Suprapubic skin (tissue), 4 donors: ENCODE results near the gene WDR91. TPM values are rescaled to one million over a fixed set of nuclear protein-coding genes. Genes with fewer than 3 reads are reported as not detected.
"Not testable (repeated sequence)": the region's sequence is repeated elsewhere in the genome, so short reads cannot be mapped to it uniquely, and the experiment has no call there.

ENCODE experiments used
- DNase-seq, 2 donors: peaks; one replicate each; pipeline ENCODE4 v3.0.0-alpha.2; 2019; ENCODE audit warnings: low spot score in 2 of 2
- H3K27ac ChIP-seq: fragments of 200-600 bp; sonication (generic); one replicate; pipeline ENCODE4 v1.5.1; 2019
- H3K27me3 ChIP-seq: fragments of 200-600 bp; sonication (generic); one replicate; pipeline ENCODE4 v1.5.1; 2019
- H3K36me3 ChIP-seq: fragments of 200-600 bp; sonication (generic); one replicate; pipeline ENCODE4 v1.5.1; 2019
- H3K4me1 ChIP-seq: fragments of 200-600 bp; sonication (generic); one replicate; pipeline ENCODE4 v1.5.1; 2019
- H3K4me3 ChIP-seq: fragments of 200-600 bp; sonication (generic); one replicate; pipeline ENCODE4 v1.5.1; 2019; ENCODE audit warnings: mild to moderate bottlenecking
- H3K9me3 ChIP-seq: fragments of 200-600 bp; sonication (generic); one replicate; pipeline ENCODE4 v1.5.1; 2019
- CTCF ChIP-seq, 2 donors: fragments of 200-600 bp in 1 of 2; fragments of 450-650 bp in 1 of 2; sonication (generic) in 1 of 2; IDR thresholded peaks; one replicate each; pipeline ENCODE4 v1.5.1; 2016 to 2019; ENCODE audit warnings: antibody characterized with exemption in 2 of 2, mild to moderate bottlenecking in 1 of 2, moderate library complexity in 1 of 2
- EP300 ChIP-seq: sonication (generic); formaldehyde crosslinking; IDR thresholded peaks from one replicate; pipeline ENCODE4 v1.6.1; 2017; ENCODE audit warnings: antibody characterized with exemption
- POLR2A ChIP-seq, 2 donors: fragments of 450-650 bp; IDR thresholded peaks; one replicate each; pipeline ENCODE4 v1.6.1; 2017; ENCODE audit warnings: antibody characterized with exemption in 2 of 2, mild to moderate bottlenecking in 2 of 2, moderate library complexity in 2 of 2
- POLR2AphosphoS5 ChIP-seq, 3 donors: sonication (generic); formaldehyde crosslinking; IDR thresholded peaks; one replicate each; pipeline ENCODE4 v1.6.1; 2017; ENCODE audit warnings: antibody characterized with exemption in 3 of 3
- whole genome bisulfite sequencing: methylation state at CpG from one replicate; pipeline ENCODE4 v1.1.5; 2018; 5-methylcytosine and 5-hydroxymethylcytosine counted together
- total RNA-seq, 4 donors: library from RNA; depleted of rRNA; stranded (reverse); fragments of >200 nt; gene quantifications; one replicate each; pipeline ENCODE4 v1.1.0, GENCODE V29; 2016

The WDR91 gene
- total RNA-seq, 4 donors from 2014 or later: 18.1 to 38.9 (median 29.4) TPM

- no peak for DNase-seq
- no peaks in the 10 kb centered on the region for H3K27me3 ChIP-seq
- no peaks in the 10 kb centered on the region for H3K9me3 ChIP-seq
- 89% methylated on average over 3 of the region's 3 CpGs for WGBS
- H3K36me3 ChIP-seq: no peaks in the 10 kb centered on the region
- H3K4me3 ChIP-seq: no peak overlapping the region
- TF ChIP-seq EP300: no peak
- TF ChIP-seq CTCF (IDR thresholded peaks at IDR 0.05): no peak
- TF ChIP-seq POLR2AphosphoS5 (IDR thresholded peaks at IDR 0.05): no peak
- H3K27ac ChIP-seq: no peak overlapping the region
- peaks cover 6% of the 10 kb centered on the region for H3K4me1 ChIP-seq
Measured at GRCh38 chr7:135215698-135216097, 4.4 kb upstream of the WDR91 start.

- no peaks in the 10 kb centered on the region for H3K27me3 ChIP-seq
- 87% methylated on average over 4 of the region's 4 CpGs for WGBS
Measured at GRCh38 chr7:135215180-135215579, 3.9 kb upstream of the WDR91 start.

GRCh38 chr7:135213831-135214230 is 2.5 kb upstream of the WDR91 start:
- Histone ChIP-seq H3K9me3 (no peaks in the 10 kb centered on the region), H3K4me1 (peaks cover 23% of the 10 kb centered on the region), H3K27ac (no peak overlapping the region), H3K36me3 (no peaks in the 10 kb centered on the region), H3K27me3 (no peaks in the 10 kb centered on the region), H3K4me3 (no peak overlapping the region)
- TF ChIP-seq CTCF (IDR thresholded peaks at IDR 0.05): no peak
- TF ChIP-seq POLR2A (IDR thresholded peaks at IDR 0.05): no peak
- no peak for TF ChIP-seq POLR2AphosphoS5 (IDR thresholded peaks at IDR 0.05)
- TF ChIP-seq EP300: no peak
- DNase-seq: no peak
- 61% methylated on average over 2 of the region's 2 CpGs for WGBS

More at GRCh38 chr7:135215180-135215579, 3.9 kb upstream of the WDR91 start:
- Histone ChIP-seq H3K4me3 (no peak overlapping the region), H3K4me1 (peaks cover 11% of the 10 kb centered on the region), H3K27ac (no peak overlapping the region), H3K36me3 (no peaks in the 10 kb centered on the region), H3K9me3 (no peaks in the 10 kb centered on the region)
- TF ChIP-seq POLR2A (IDR thresholded peaks at IDR 0.05): no peak
- no peak for TF ChIP-seq POLR2AphosphoS5 (IDR thresholded peaks at IDR 0.05)
- no peak for TF ChIP-seq CTCF (IDR thresholded peaks at IDR 0.05)
- no peak for TF ChIP-seq EP300
- no peak for DNase-seq

GRCh38 chr7:135211946-135212685 is 790 bp upstream of the WDR91 start:
- Histone ChIP-seq H3K4me1 (peaks cover 30% of the 10 kb centered on the region), H3K4me3 (peak overlapping the region; percentile 68), H3K27ac (peak overlapping the region; percentile 75)
- not testable (repeated sequence) for H3K36me3 ChIP-seq, H3K27me3 ChIP-seq, H3K9me3 ChIP-seq, DNase-seq
- 44% methylated on average over 30 of the region's 30 CpGs for WGBS

- 0% methylated on average over 10 of the region's 13 CpGs for WGBS
- no peaks in the 10 kb centered on the region for H3K9me3 ChIP-seq
- peaks cover 30% of the 10 kb centered on the region for H3K4me1 ChIP-seq
- H3K36me3 ChIP-seq: peaks cover 15% of the 10 kb centered on the region
- no peak for TF ChIP-seq POLR2A (IDR thresholded peaks at IDR 0.05)
- no peak for DNase-seq
- H3K27me3 ChIP-seq: no peaks in the 10 kb centered on the region
- H3K4me3 ChIP-seq: peak overlapping the region; percentile 68
- H3K27ac ChIP-seq: peak overlapping the region; percentile 75
Measured at GRCh38 chr7:135210888-135211178, 493 bp downstream of the WDR91 start.

- Histone ChIP-seq H3K4me1 (peaks cover 34% of the 10 kb centered on the region), H3K27me3 (no peaks in the 10 kb centered on the region), H3K36me3 (peaks cover 27% of the 10 kb centered on the region), H3K27ac (no peak overlapping the region), H3K9me3 (no peaks in the 10 kb centered on the region), H3K4me3 (no peak overlapping the region)
- DNase-seq: no peak
- 81% methylated on average over 7 of the region's 7 CpGs for WGBS
- TF ChIP-seq CTCF (IDR thresholded peaks at IDR 0.05): no peak
Measured at GRCh38 chr7:135209225-135209834, 2.0 kb downstream of the WDR91 start.
